Measurements from ENCODE around the gene CBX6. TPM values are rescaled to one million over a fixed set of nuclear protein-coding genes. Genes with fewer than 3 reads are reported as not detected.

CBX6 gene
- total RNA-seq, 2 donors from 2014 or later, result 46.0 to 54.3 TPM

GRCh38 chr22:38878001-38878400 is 6.0 kb upstream of the CBX6 start:
- ATAC-seq, result no peak
- no peak for DNase-seq
- intact Hi-C loops (cut with DNase I), result loop anchor here in 1 of 2 donors (10.0 kb wide), 1 partner anchor 47 kb away; no protein-coding TSS in a partner anchor

DNA sequence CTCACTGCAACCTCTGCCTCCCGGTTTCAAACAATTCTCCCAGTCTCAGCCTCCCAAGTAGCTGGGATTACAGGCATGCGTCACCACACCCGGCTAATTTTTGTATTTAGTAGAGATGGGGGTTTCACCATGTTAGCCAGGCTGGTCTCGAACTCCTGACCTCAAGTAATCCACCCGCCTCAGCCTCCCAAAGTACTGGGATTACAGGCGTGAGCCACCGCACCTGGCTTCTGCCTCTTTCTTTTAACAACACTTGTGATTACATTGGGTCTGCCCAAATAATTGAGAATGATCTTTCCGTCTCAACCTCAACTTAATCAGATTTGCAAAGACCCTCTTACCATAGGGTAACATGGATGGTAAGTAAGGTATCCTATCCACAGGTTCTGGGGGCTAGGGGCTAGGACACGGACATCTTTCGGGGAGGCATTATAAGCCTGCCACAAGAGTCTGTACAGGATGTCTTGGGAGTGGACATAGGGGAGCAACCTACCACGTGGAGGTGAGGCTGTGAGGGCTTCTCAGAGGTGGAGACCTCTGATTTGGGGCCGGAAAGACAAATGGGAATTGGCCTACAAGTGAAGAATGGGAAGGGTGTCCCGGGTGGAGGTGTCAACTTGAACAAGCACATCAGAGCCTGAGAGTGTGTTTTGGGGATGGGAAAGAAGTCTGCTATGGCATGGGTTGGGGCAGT is 2.7 kb upstream of the CBX6 start:
- intact Hi-C loops (cut with DNase I), result loop anchor here (5.0 to 10.0 kb wide), 2 partner anchors 50 to 53 kb away; no protein-coding TSS in a partner anchor
- no peak for ATAC-seq
- DNase-seq, result no peak

- intact Hi-C loops (cut with DNase I), result loop anchor here (5.0 to 10.0 kb wide), 2 partner anchors 51 to 54 kb away; no protein-coding TSS in a partner anchor
- DNase-seq (no peak), ATAC-seq (no peak)
Observed at GRCh38 chr22:38873469-38874411, 1.7 kb upstream of the CBX6 start.

GRCh38 chr22:38872831-38873248 is 824 bp upstream of the CBX6 start:
- ATAC-seq, result peak; percentile 73 to 76
- intact Hi-C loops (cut with DNase I), result loop anchor here (5.0 to 10.0 kb wide), 2 partner anchors 52 to 54 kb away; no protein-coding TSS in a partner anchor
- peak; percentile 83 for DNase-seq

GRCh38 chr22:38871360-38872171 is 450 bp downstream of the CBX6 start:
- peak in 1 of 2 donors; percentile 1 for ATAC-seq
- intact Hi-C loops (cut with DNase I), result loop anchor here (2.0 to 10.0 kb wide), 3 partner anchors 53 to 131 kb away; no protein-coding TSS in a partner anchor
- DNase-seq, result no peak

- ATAC-seq, result no peak
- intact Hi-C loops (cut with DNase I), result loop anchor here (1.0 to 10.0 kb wide), 4 partner anchors 54 to 132 kb away; no protein-coding TSS in a partner anchor
- DNase-seq, result no peak
Observed at GRCh38 chr22:38870791-38871359, 1.1 kb downstream of the CBX6 start.

- DNase-seq (peak; percentile 94), ATAC-seq (peak; percentile 41 to 58)
- intact Hi-C loops (cut with DNase I), result loop anchor here (1.0 to 10.0 kb wide), 4 partner anchors 54 to 133 kb away; no protein-coding TSS in a partner anchor
Observed at GRCh38 chr22:38870312-38870741, 1.7 kb downstream of the CBX6 start.

- ATAC-seq (no peak), DNase-seq (no peak)
- intact Hi-C loops (cut with DNase I), result loop anchor here (1.0 to 10.0 kb wide), 8 partner anchors 55 to 255 kb away; partner anchors contain the start of gene SUN2 (in 1 of the 2)
Observed at GRCh38 chr22:38869663-38870062, 2.4 kb downstream of the CBX6 start.

DNA sequence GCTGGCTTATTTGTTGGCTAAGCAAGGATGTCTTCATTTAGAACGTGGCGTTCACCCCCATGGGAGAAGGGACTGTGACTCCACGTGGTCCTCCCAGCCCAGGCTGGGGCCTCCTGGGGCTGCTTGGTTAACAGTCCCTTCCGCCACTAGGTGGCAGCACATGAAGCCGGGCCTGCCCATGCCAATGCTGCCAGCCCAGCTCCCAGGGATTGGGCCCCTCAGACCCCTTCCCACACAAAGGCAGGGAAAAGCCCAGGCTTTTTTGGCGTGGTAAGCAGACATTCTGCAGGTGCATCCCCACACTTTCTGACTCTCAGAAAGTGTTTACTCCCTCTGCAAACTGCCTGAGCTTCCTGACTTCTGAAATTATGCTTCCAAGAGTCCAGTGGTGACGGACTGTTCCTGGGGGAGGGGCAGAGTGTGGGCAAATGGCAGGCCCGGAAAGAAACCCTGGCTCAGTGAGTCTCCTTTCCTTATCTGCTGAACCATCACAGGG is 3.1 kb downstream of the CBX6 start:
- peak; percentile 90 for DNase-seq
- ATAC-seq, result peak; percentile 14
- intact Hi-C loops (cut with DNase I), result loop anchor here (5.0 to 10.0 kb wide), 4 partner anchors 94 to 256 kb away; partner anchors contain the start of gene SUN2 (in 1 of the 2)

DNA sequence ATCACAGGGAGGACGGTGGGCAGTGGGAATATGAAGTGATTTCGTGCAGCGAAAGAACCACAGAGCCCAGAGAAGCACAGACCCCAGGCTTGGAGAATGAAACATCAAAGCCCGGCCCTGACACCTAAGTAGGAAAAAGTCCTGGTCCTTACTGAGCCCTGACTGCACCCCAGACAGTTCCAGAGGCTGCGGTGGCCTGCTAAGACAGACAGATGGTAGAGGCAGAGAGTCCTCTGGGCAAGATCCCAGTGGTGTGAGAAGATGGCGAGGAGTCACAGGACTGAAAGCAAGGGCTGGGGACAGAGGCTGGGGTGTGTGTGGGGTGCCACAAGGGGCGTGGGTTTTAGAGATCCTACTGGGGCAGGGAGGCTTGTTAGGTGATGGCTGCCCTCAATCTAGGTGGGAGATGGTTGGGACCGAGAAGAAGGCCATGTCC is 3.7 kb downstream of the CBX6 start:
- ATAC-seq, result no peak
- intact Hi-C loops (cut with DNase I), result loop anchor here (5.0 to 10.0 kb wide), 4 partner anchors 94 to 256 kb away; partner anchors contain the start of gene SUN2 (in 1 of the 2)
- no peak for DNase-seq

GRCh38 chr22:38867471-38868285 is 4.3 kb downstream of the CBX6 start:
- ATAC-seq (no peak), DNase-seq (no peak)
- intact Hi-C loops (cut with DNase I), result loop anchor here (5.0 to 10.0 kb wide), 4 partner anchors 93 to 257 kb away; partner anchors contain the start of gene SUN2 (in 1 of the 2)

DNA sequence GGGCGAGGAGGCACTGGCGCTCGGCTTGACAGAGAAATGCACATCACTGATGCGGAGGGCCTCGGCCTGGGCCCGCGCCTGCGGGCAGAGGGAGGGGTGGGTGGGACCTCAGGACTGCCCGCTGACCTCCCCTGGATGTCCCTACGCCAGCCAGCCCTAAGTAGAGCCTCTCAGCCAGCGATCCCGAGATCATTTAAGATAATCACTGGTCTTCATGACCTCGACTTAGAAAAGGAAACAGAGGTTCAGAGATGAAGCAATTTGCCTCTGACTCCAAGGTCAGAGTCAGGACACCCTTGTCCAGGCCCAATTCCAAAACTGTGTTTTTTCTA is 4.9 kb downstream of the CBX6 start:
- DNase-seq (no peak), ATAC-seq (no peak)
- intact Hi-C loops (cut with DNase I), result loop anchor here (5.0 to 10.0 kb wide), 4 partner anchors 92 to 258 kb away; partner anchors contain the start of gene SUN2 (in 1 of the 2)

DNA sequence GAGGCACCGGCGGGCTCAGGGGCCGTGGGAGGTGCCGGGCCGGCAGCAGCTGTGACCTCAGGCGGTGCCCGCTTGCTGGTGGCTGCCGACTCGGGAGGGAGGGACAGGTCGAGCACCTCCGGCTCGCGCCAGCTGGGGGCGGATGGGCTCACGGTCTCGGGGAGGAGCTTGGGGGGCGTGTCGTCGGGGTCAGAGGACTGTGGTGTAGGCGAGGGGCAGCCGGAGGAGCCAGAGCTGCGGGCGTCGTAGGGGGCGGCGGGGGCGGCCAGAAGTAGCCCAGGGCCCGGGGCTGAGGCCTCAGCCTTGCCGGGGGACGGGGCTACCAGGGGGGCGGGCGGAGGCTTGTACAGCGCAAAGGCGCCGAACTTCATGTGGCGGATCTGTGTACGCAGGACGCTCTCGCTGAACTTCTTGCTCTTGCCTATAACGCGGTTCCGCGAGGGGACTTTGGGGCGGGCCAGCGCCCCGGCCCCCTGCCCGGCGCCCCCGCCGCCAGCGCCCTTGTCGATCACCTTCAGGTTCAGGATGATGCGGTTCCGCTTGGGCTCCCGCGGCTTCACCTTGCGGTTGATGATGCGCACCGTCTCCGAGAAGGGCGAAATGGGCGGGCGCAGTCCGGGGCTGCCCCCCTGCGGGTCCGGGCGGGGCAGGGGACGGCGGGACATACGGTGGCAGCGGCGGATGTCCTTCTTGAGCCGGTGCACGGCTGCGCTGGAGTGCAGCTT is 5.5 kb downstream of the CBX6 start:
- ATAC-seq (no peak), DNase-seq (no peak)
- intact Hi-C loops (cut with DNase I), result loop anchor here (5.0 to 10.0 kb wide), 4 partner anchors 92 to 258 kb away; partner anchors contain the start of gene SUN2 (in 1 of the 2)

DNA sequence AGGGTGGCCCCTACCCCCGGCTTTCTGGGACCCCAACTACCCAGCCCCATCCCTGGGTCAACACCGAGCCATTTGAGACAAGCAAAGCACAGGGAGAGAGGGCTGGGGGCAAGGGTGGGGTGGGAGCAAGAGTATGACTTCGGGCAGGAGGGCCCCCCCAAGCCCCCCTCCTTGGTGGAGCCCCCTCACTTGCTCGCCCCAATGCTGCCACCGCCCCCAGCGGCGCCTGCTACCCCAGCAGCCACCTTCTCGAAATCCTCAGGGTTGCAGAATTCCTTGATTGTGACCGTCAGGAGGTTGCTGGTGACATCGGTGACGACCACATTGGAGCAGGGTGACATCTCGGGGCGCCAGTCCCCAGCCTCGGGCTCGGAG is 6.0 kb downstream of the CBX6 start:
- intact Hi-C loops (cut with DNase I), result loop anchor here (5.0 to 10.0 kb wide), 4 partner anchors 91 to 259 kb away; partner anchors contain the start of gene SUN2 (in 1 of the 2)
- ATAC-seq (no peak), DNase-seq (no peak)

DNA sequence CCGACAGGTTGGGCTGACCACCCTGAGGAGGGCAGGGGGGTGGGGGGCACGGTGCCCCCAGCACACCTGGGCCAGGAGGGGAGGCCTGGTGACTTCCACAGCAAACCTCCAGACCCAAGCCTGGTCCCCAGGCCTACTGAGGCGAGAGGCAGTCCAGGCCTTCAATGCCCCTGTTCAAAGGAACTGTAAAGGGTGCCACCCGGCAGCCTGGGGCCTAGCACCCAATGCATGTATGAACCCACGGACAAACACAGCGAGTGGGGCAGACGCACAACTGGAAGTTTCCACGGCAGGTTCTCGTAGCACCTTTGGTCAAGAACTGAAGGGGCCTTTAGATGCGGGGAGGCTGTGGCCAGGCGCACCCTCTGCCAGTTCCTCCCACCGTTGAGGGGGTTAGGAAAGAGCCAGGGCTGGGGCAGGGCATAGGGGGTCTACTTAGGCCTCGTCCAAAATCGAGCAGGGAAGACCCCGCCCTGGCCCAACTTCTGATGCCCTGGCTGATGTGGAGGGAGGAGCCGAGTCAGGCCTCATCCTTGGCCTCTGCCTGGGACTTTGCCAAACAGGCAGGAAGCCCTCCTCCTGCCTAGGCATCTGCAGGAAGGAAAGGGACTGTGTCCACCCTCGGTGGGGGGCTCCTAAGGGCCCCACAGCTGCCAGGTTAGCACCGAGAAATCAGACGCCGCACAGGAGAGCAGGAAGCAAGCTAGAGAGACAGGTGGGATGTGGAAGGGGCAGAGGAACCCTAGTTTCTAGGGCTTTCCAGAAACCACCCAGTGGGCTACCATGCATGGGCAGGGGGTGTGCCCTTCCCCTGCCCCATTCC is 6.6 kb downstream of the CBX6 start:
- ATAC-seq, result no peak

More for the DNA sequence above, 6.6 kb downstream of the CBX6 start:
- intact Hi-C loops (cut with DNase I), result loop anchor here (5.0 to 10.0 kb wide), 4 partner anchors 91 to 259 kb away; partner anchors contain the start of gene SUN2 (in 1 of the 2)
- no peak for DNase-seq

Measured in left cardiac atrium (tissue), 4 donors.